Embryonic facial prominence (tissue), 1 donor: Measurements from ENCODE around the gene TMEM254.
A peak's percentile ranks its signal among the peaks of the same experiment; 100 is the strongest.
"Not testable (repeated sequence)": the region's sequence is repeated elsewhere in the genome, so short reads cannot be mapped to it uniquely, and the experiment has no call there.

Experiments used
- DNase-seq: peaks from one replicate; pipeline ENCODE4 v3.0.0-alpha.2; 2016; ENCODE audit errors: extremely low spot score

The TMEM254 gene

GRCh38 chr10:80075781-80076180 lies 2.7 kb upstream of the TMEM254 start:
- no peak for DNase-seq

GRCh38 chr10:80077869-80078447 lies 507 bp upstream of the TMEM254 start:
- no peak for DNase-seq

- DNase-seq = no peak
Observed at GRCh38 chr10:80079312-80079719, 851 bp downstream of the TMEM254 start.

- DNase-seq = no peak
Observed at GRCh38 chr10:80081026-80081425, 2.6 kb downstream of the TMEM254 start.

- DNase-seq = no peak
Observed at GRCh38 chr10:80081801-80082750, 3.6 kb downstream of the TMEM254 start.

GRCh38 chr10:80090121-80090520 lies 11.7 kb downstream of the TMEM254 start:
- DNase-seq = no peak

GRCh38 chr10:80094231-80094630 lies 15.8 kb downstream of the TMEM254 start:
- no peak for DNase-seq

GRCh38 chr10:80098272-80098671 lies 19.8 kb downstream of the TMEM254 start:
- DNase-seq = not testable (repeated sequence)

GRCh38 chr10:80099295-80099694 lies 20.8 kb downstream of the TMEM254 start:
- not testable (repeated sequence) for DNase-seq

GRCh38 chr10:80100116-80100515 lies 21.7 kb downstream of the TMEM254 start:
- DNase-seq = no peak

GRCh38 chr10:80100861-80101695 lies 22.6 kb downstream of the TMEM254 start:
- DNase-seq = no peak

- peak; percentile 93 for DNase-seq
Observed at GRCh38 chr10:80104066-80104926, 25.8 kb downstream of the TMEM254 start.

GRCh38 chr10:80108576-80109239 lies 30.2 kb downstream of the TMEM254 start:
- no peak for DNase-seq

- DNase-seq = no peak
Observed at GRCh38 chr10:80110986-80111385, 32.5 kb downstream of the TMEM254 start.

- DNase-seq = no peak
Observed at GRCh38 chr10:80118669-80119068, 40.2 kb downstream of the TMEM254 start.

GRCh38 chr10:80122110-80122710 lies 43.7 kb downstream of the TMEM254 start:
- DNase-seq = no peak

- DNase-seq = no peak
Observed at GRCh38 chr10:80122746-80123145, 44.3 kb downstream of the TMEM254 start.

GRCh38 chr10:80126876-80127275 lies 48.4 kb downstream of the TMEM254 start:
- DNase-seq = no peak

GRCh38 chr10:80131499-80131901 lies 53.0 kb downstream of the TMEM254 start:
- DNase-seq = no peak
